Measurements from ENCODE around the gene PFKFB4. TPM values are rescaled to one million over a fixed set of nuclear protein-coding genes. Genes with fewer than 3 reads are reported as not detected.

Gene PFKFB4
- total and polyA plus RNA-seq, 2 experiments from 2014 or later, result 8.6 to 22.9 TPM

- TF ChIP-seq ETS1 (IDR thresholded peaks at IDR 0.05), result no peak
- TF ChIP-seq ZNF331 (CRISPR knock-in tag; IDR thresholded peaks at IDR 0.05; ENCODE audit: low read depth), result no peak
- no peak for TF ChIP-seq EZH2 (IDR thresholded peaks at IDR 0.05; ENCODE audit: low read depth, unreplicated experiment)
- no peak for TF ChIP-seq CREB1 (CRISPR knock-in tag; IDR thresholded peaks at IDR 0.05; ENCODE audit: low read depth)
- TF ChIP-seq JUNB (IDR thresholded peaks at IDR 0.05; ENCODE audit: unreplicated experiment), result no peak
These were observed 19.8 kb downstream of the PFKFB4 start (continued) for GRCh38 chr3:48536785-48537184.

DNA sequence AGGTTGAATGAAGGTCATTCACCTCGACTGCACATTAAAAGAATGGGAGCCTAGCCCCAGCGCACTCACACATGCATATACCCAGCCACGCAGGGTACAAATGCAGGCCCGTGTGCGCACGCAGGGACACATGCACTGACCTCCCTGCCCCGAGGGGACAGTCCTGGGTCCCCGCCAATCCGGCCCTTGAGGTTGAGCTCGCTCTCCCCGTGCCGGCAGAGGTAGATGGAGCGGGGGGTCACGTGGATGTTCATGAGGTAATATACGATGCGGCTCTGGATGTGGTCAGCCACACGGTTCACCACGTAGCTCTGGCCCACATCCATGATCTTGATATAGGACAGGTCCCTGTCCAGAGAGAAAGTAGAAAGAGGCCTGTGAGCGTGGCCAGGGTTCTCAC lies 20.5 kb downstream of the PFKFB4 start:
- Histone ChIP-seq H3K9me2 (ENCODE audit: insufficient read depth) (no peaks in the 10 kb centered on the region), H3K36me3 (ENCODE audit: insufficient read depth) (no peaks in the 10 kb centered on the region; the same call in 1 of the 2 replicates), H2AFZ (no peak overlapping the region), H3F3A (replicated peaks; ENCODE audit: low read depth) (peaks cover 4% of the 10 kb centered on the region; the same call in 1 of the 2 replicates), H3K4me1 (ENCODE audit: insufficient read depth) (no peaks in the 10 kb centered on the region), H3K4me3 (no peak overlapping the region), H4K20me1 (replicated peaks; ENCODE audit: insufficient read depth) (no peaks in the 10 kb centered on the region; the same call in 1 of the 2 replicates), H3K79me2 (replicated peaks; ENCODE audit: insufficient read depth) (no peaks in the 10 kb centered on the region), H3K4me2 (no peak overlapping the region), H3K27me3 (ENCODE audit: insufficient read depth) (no peaks in the 10 kb centered on the region), H3K27ac (ENCODE audit: low read depth) (no peak overlapping the region)
- ATAC-seq (no peak), DNase-seq (ENCODE audit: low spot score) (no peak)
- peaks cover 23% of the 10 kb centered on the region for H3K36me3 Mint-ChIP-seq (ENCODE audit: low read depth)
- H3K27me3 Mint-ChIP-seq (ENCODE audit: insufficient read depth, low read depth, poor library complexity), result peaks cover 4% of the 10 kb centered on the region
- no peak overlapping the region for H3K4me3 Mint-ChIP-seq
- no peaks in the 10 kb centered on the region for H3K4me1 Mint-ChIP-seq
- no peak overlapping the region for H3K27ac Mint-ChIP-seq
- no peaks in the 10 kb centered on the region for H3K9me3 Mint-ChIP-seq
- TF ChIP-seq ZNF331 (CRISPR knock-in tag; IDR thresholded peaks at IDR 0.05; ENCODE audit: low read depth) (no peak), ZNF462 (CRISPR knock-in tag; IDR thresholded peaks at IDR 0.05) (no peak), EZH2phosphoT487 (IDR thresholded peaks at IDR 0.05; ENCODE audit: unreplicated experiment) (no peak), ZNF114 (CRISPR knock-in tag; IDR thresholded peaks at IDR 0.05) (no peak), CTCF (conservative IDR thresholded peaks at IDR 0.05; ENCODE audit: low read depth in 2 of 2) (no peak), POLR2AphosphoS5 (IDR thresholded peaks at IDR 0.05; ENCODE audit: low read depth) (no peak), ETS1 (IDR thresholded peaks at IDR 0.05) (no peak), CREB1 (CRISPR knock-in tag; IDR thresholded peaks at IDR 0.05; ENCODE audit: low read depth) (no peak), JUNB (IDR thresholded peaks at IDR 0.05; ENCODE audit: unreplicated experiment) (no peak)
- TF ChIP-seq, protein P1, sequence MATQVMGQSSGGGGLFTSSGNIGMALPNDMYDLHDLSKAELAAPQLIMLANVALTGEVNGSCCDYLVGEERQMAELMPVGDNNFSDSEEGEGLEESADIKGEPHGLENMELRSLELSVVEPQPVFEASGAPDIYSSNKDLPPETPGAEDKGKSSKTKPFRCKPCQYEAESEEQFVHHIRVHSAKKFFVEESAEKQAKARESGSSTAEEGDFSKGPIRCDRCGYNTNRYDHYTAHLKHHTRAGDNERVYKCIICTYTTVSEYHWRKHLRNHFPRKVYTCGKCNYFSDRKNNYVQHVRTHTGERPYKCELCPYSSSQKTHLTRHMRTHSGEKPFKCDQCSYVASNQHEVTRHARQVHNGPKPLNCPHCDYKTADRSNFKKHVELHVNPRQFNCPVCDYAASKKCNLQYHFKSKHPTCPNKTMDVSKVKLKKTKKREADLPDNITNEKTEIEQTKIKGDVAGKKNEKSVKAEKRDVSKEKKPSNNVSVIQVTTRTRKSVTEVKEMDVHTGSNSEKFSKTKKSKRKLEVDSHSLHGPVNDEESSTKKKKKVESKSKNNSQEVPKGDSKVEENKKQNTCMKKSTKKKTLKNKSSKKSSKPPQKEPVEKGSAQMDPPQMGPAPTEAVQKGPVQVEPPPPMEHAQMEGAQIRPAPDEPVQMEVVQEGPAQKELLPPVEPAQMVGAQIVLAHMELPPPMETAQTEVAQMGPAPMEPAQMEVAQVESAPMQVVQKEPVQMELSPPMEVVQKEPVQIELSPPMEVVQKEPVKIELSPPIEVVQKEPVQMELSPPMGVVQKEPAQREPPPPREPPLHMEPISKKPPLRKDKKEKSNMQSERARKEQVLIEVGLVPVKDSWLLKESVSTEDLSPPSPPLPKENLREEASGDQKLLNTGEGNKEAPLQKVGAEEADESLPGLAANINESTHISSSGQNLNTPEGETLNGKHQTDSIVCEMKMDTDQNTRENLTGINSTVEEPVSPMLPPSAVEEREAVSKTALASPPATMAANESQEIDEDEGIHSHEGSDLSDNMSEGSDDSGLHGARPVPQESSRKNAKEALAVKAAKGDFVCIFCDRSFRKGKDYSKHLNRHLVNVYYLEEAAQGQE (IDR thresholded peaks at IDR 0.05; ENCODE audit: unreplicated experiment), result no peak
